ENCODE results near the gene VTCN1. TPM values are rescaled to one million over a fixed set of nuclear protein-coding genes. Genes with fewer than 3 reads are reported as not detected.

VTCN1 gene
- total and polyA plus RNA-seq, 2 of the 8 experiments (the other 6 are each of a cell fraction or from before 2014, with no cell fraction given) = 0.32 TPM; not detected in 1

GRCh38 chr1:117097443-117097842 is 113.3 kb downstream of the VTCN1 start:
- DNase-seq (ENCODE audit: low read depth in 1 of 2, low spot score in 2 of 2) = no peak
- no peak for FAIRE-seq
- TF ChIP-seq YY1 (IDR thresholded peaks at IDR 0.05; ENCODE audit: low read depth, low read length) = no peak
- no peak for TF ChIP-seq ASH2L (IDR thresholded peaks at IDR 0.05; ENCODE audit: low read length)
- TF ChIP-seq CEBPB (IDR thresholded peaks at IDR 0.05; ENCODE audit: low read depth, low read length) = no peak
- no peak for TF ChIP-seq KDM5A (IDR thresholded peaks at IDR 0.05; ENCODE audit: low read length)
- no peak for TF ChIP-seq RNF2 (IDR thresholded peaks at IDR 0.05; ENCODE audit: borderline replicate concordance, low read depth, low read length, missing control alignments, poor library complexity, severe bottlenecking)
- no peak for TF ChIP-seq CBX8 (IDR thresholded peaks at IDR 0.05; ENCODE audit: borderline replicate concordance, low read depth, low read length)
- TF ChIP-seq SAP30 (IDR thresholded peaks at IDR 0.05; ENCODE audit: insufficient read depth, insufficient replicate concordance, low read length) = no peak
- TF ChIP-seq POU5F1 (IDR thresholded peaks at IDR 0.05; ENCODE audit: low read depth, low read length) = no peak
- TF ChIP-seq USF2 (IDR thresholded peaks at IDR 0.05; ENCODE audit: low read length) = no peak
- no peak for TF ChIP-seq ZNF274 (IDR thresholded peaks at IDR 0.05; ENCODE audit: borderline replicate concordance, extremely low read depth, low read length)
- TF ChIP-seq RFX5 (IDR thresholded peaks at IDR 0.05; ENCODE audit: borderline replicate concordance, low read depth, low read length) = no peak
- no peak for TF ChIP-seq GABPA (IDR thresholded peaks at IDR 0.05; ENCODE audit: borderline replicate concordance, insufficient read depth, low read length)
- TF ChIP-seq KDM1A (IDR thresholded peaks at IDR 0.05; ENCODE audit: borderline replicate concordance, low read length) = no peak

More at GRCh38 chr1:117097443-117097842, 113.3 kb downstream of the VTCN1 start:
- H2BK12ac ChIP-seq (ENCODE audit: low read depth, low read length) = no peak overlapping the region
- H4K20me1 ChIP-seq (replicated peaks in 1 of 2; ENCODE audit: control insufficient read depth in 1 of 2, insufficient read depth in 2 of 2, low read length in 2 of 2) = peaks cover 0 to 2% of the 10 kb centered on the region in 2 experiments
- H2AFZ ChIP-seq (ENCODE audit: low read length) = no peak overlapping the region
- H3K4me1 ChIP-seq (replicated peaks in 1 of 4; ENCODE audit: control insufficient read depth in 3 of 4, insufficient read depth in 4 of 4, low read length in 3 of 4) = peaks cover 0 to 9% (median 2%) of the 10 kb centered on the region in 4 experiments; a peak in 2 of 7 replicates
- no peak overlapping the region for H2BK20ac ChIP-seq (ENCODE audit: low read length)
- no peak overlapping the region for H3K4ac ChIP-seq (replicated peaks; ENCODE audit: insufficient read length, low read depth, low read length)
- no peak overlapping the region for H3K4me3 ChIP-seq (ENCODE audit: extremely low read depth in 1 of 4, insufficient read depth in 2 of 4, low read depth in 3 of 4, low read length in 4 of 4)
- H3K56ac ChIP-seq (replicated peaks; ENCODE audit: insufficient read length, low read depth, low read length) = no peak overlapping the region
- POLR2A ChIA-PET (ENCODE audit: partially characterized antibody) = no interaction called here
- H3K27ac ChIP-seq (ENCODE audit: low read depth, low read length) = no peak overlapping the region
- no peak overlapping the region for H3K23ac ChIP-seq (ENCODE audit: insufficient read length)
- H2BK15ac ChIP-seq (ENCODE audit: low read length) = no peak overlapping the region
- no peak overlapping the region for H4K5ac ChIP-seq (ENCODE audit: insufficient read length, low read depth, low read length)
- H2BK5ac ChIP-seq (ENCODE audit: low read depth, low read length) = no peak overlapping the region
- no peaks in the 10 kb centered on the region for H3K79me2 ChIP-seq (ENCODE audit: control insufficient read depth in 1 of 2, insufficient read depth in 2 of 2, low read length in 2 of 2)
- no peak overlapping the region for H3K9ac ChIP-seq (replicated peaks in 1 of 4; ENCODE audit: extremely low read depth in 1 of 4, low read depth in 3 of 4, low read length in 3 of 4)
- no peaks in the 10 kb centered on the region for H3K79me1 ChIP-seq (ENCODE audit: low read depth, low read length)
- peaks cover 47 to 91% (median 76%) of the 10 kb centered on the region in 4 experiments for H3K36me3 ChIP-seq (ENCODE audit: control insufficient read depth in 2 of 4, insufficient read depth in 4 of 4, low read length in 3 of 4)
- CTCF ChIA-PET (ENCODE audit: partially characterized antibody) = no interaction called here
- no peaks in the 10 kb centered on the region for H3K23me2 ChIP-seq (ENCODE audit: low read depth, low read length)
- no peak overlapping the region for H3K14ac ChIP-seq (ENCODE audit: insufficient read length)
- H3K4me2 ChIP-seq (ENCODE audit: insufficient read depth in 1 of 2, low read depth in 2 of 2, low read length in 2 of 2) = no peak overlapping the region
- H2BK120ac ChIP-seq (replicated peaks; ENCODE audit: low read depth, low read length) = no peak overlapping the region
- WGBS, 2 experiments (ENCODE audit: extremely low coverage in 1 of 2, insufficient coverage in 1 of 2, insufficient read length in 1 of 2, insufficient replicate concordance in 2 of 2, low coverage in 1 of 2, low lambda C conversion rate in 2 of 2, missing lambda C conversion rate in 1 of 2) = 93% methylated on average over 4 of the region's 4 CpGs; no CpG with 5 or more reads in 1 of the 2 experiments
- no peak overlapping the region for H3K18ac ChIP-seq (ENCODE audit: extremely low read depth, low read length)
- no peaks in the 10 kb centered on the region for H3K9me3 ChIP-seq (ENCODE audit: insufficient read depth in 2 of 2, low read depth in 1 of 2, low read length in 1 of 2)
- no peaks in the 10 kb centered on the region for H3K27me3 ChIP-seq (replicated peaks in 1 of 4; ENCODE audit: control insufficient read depth in 3 of 4, extremely low read depth in 1 of 4, insufficient read depth in 3 of 4, low read length in 3 of 4)
- no peak overlapping the region for H4K8ac ChIP-seq (ENCODE audit: extremely low read depth, insufficient read depth, low read length)
- no peak overlapping the region for H4K91ac ChIP-seq (replicated peaks; ENCODE audit: insufficient read length, low read length)
- no peak overlapping the region for H2AK5ac ChIP-seq (ENCODE audit: low read depth, low read length)

Data from H1 (cell line).